ENCODE results near the gene F10. TPM values are rescaled to one million over a fixed set of nuclear protein-coding genes. Genes with fewer than 3 reads are reported as not detected.

Gene F10
- total and polyA plus RNA-seq, 2 of the 13 experiments (the other 11 are each of a cell fraction or from before 2014, with no cell fraction given), result 58.4 to 237 TPM

GRCh38 chr13:113125506-113126264, 3.1 kb downstream of the F10 start (continued):
- TF ChIP-seq RBM22 (optimal IDR thresholded peaks at IDR 0.05; ENCODE audit: low read length) (peak; percentile 8), ZBTB43 (CRISPR knock-in tag; conservative IDR thresholded peaks at IDR 0.05) (no peak), ZNF501 (CRISPR knock-in tag; IDR thresholded peaks at IDR 0.05) (0 out of 2 replicates have a peak, but pooled peaks have one; percentile 7)

- ATAC-seq, result no peak
- peaks cover 1 to 11% of the 10 kb centered on the region in 2 experiments; a peak in 2 of 5 replicates for H3K36me3 ChIP-seq (replicated peaks in 1 of 2; ENCODE audit: control insufficient read depth in 1 of 2, insufficient read depth in 2 of 2, low read length in 2 of 2)
- no peak overlapping the region for H2AFZ ChIP-seq (ENCODE audit: low read length)
- H4K20me1 ChIP-seq (ENCODE audit: insufficient read depth, low read length), result peaks cover 4% of the 10 kb centered on the region; the same call in 1 of the 2 replicates
- ChIA-PET CTCF (ENCODE audit: low intra/inter-chr PET ratio, low total read pairs) (no interaction called here), POLR2A (interaction anchor here (1.2 kb wide), 1 partner anchor 27 kb away, joined by 3 read pairs; no protein-coding TSS in a partner anchor)
- DNase-seq (ENCODE audit: low spot score), result no peak
- WGBS (ENCODE audit: low lambda C conversion rate), result 98% methylated on average over 17 of the region's 18 CpGs
- no TSS peak for BruUV-seq (replicated peaks)
- intact Hi-C loops (cut with micrococcal nuclease; ENCODE audit: unreplicated experiment), result no loop called here
- H3K27me3 ChIP-seq (ENCODE audit: control insufficient read depth in 1 of 2, insufficient read depth in 2 of 2, low read length in 2 of 2), result no peaks in the 10 kb centered on the region; a peak in 1 of 5 replicates
- no peaks in the 10 kb centered on the region for H3K9me3 ChIP-seq (ENCODE audit: low read length)
- H3K4me1 ChIP-seq (ENCODE audit: insufficient read depth, low read length), result peaks cover 43% of the 10 kb centered on the region
- H3K9ac ChIP-seq (ENCODE audit: insufficient read depth, low read depth, low read length), result no peak overlapping the region
- in situ Hi-C loops (cut with HindIII; ENCODE audit: extremely low pct_ligation_motif_present, low pct_unique_long_range_greater_than_20kb), result no loop called here
- no peak overlapping the region for H3K4me2 ChIP-seq (ENCODE audit: low read depth, low read length)
- H3K27ac ChIP-seq (ENCODE audit: extremely low read length, insufficient read depth, low read length), result no peak overlapping the region
- H3K79me2 ChIP-seq (ENCODE audit: insufficient read depth, low read length), result peaks cover 28% of the 10 kb centered on the region
- no peak overlapping the region for H3K4me3 ChIP-seq (replicated peaks in 1 of 3; ENCODE audit: insufficient read depth in 1 of 3, low read depth in 2 of 3, low read length in 3 of 3)
- FAIRE-seq, result no peak
- TF ChIP-seq ZC3H13 (CRISPR knock-in tag; IDR thresholded peaks at IDR 0.05) (no peak; the same call in 1 of the 2 replicates), ZBTB46 (CRISPR knock-in tag; IDR thresholded peaks at IDR 0.05; ENCODE audit: borderline replicate concordance) (no peak), ZNF572 (CRISPR knock-in tag; IDR thresholded peaks at IDR 0.05) (no peak), ZFYVE20 (CRISPR knock-in tag; IDR thresholded peaks at IDR 0.05; ENCODE audit: borderline replicate concordance, low read depth) (no peak), TBX3 (IDR thresholded peaks at IDR 0.05; ENCODE audit: borderline replicate concordance) (no peak), ZNF746 (CRISPR knock-in tag; IDR thresholded peaks at IDR 0.05) (no peak), MXI1 (IDR thresholded peaks at IDR 0.05; ENCODE audit: borderline replicate concordance, low read depth, low read length) (no peak), ZBTB20 (CRISPR knock-in tag; IDR thresholded peaks at IDR 0.05; ENCODE audit: borderline replicate concordance, low read depth) (no peak), E2F2 (CRISPR knock-in tag; IDR thresholded peaks at IDR 0.05; ENCODE audit: borderline replicate concordance) (no peak), NFKBIZ (CRISPR knock-in tag; IDR thresholded peaks at IDR 0.05) (no peak), XRCC5 (optimal IDR thresholded peaks at IDR 0.05; ENCODE audit: low read length) (no peak), ISL2 (CRISPR knock-in tag; IDR thresholded peaks at IDR 0.05) (no peak)
Observed at GRCh38 chr13:113126265-113127150, 3.9 kb downstream of the F10 start.
